ENCODE data around the gene KHK.
A peak's percentile ranks its signal among the peaks of the same experiment; 100 is the strongest.

The KHK gene

DNA sequence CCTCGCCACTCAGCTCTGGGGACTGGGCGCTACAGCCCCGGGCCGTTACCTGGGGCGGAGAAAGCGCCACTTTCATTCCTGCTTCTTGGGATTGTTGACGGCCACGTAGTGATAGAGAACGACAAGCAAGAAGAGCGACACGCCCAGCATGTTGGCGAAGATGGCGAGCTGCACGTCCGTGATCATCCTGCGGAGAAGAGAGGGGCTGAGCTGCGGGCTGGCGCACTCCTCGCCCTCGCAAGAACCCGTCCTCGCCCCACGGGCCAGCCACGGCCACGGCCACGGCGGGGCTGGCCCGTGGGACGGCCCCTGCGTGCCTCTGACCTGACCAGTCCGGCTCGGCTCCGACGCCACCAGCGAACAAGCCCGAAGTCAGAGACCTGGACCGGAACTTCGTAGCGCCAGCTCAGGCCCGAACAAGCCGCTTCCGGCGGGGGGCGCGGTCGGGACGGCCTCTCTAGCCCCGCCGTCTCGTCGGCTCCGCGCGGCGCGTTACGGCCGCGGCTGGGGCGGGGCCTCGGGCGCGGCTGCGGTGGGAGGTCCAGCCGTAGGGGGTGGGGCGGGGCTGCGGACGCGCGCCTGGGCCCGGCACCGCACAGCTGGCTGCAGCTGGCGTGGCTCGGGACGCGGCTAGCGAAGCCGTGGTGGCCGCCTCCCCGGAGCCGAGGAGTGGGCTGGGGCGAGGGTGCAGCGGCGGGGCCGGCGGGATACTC is 15.1 kb upstream of the KHK start, which contains the start of gene OST4:
Gene OST4, minus strand, starts transcription at position 378 of the 713 bp plus-strand sequence.
- no peaks in the 10 kb centered on the region for H3K9me3 ChIP-seq (ENCODE audit: control insufficient read depth, insufficient read depth, low read length)
- H3K27me3 ChIP-seq (ENCODE audit: control insufficient read depth, low read length): no peaks in the 10 kb centered on the region
- no peak for TF ChIP-seq EZH2phosphoT487 (IDR thresholded peaks at IDR 0.05; ENCODE audit: borderline replicate concordance, low read length)
- TF ChIP-seq, protein P1, sequence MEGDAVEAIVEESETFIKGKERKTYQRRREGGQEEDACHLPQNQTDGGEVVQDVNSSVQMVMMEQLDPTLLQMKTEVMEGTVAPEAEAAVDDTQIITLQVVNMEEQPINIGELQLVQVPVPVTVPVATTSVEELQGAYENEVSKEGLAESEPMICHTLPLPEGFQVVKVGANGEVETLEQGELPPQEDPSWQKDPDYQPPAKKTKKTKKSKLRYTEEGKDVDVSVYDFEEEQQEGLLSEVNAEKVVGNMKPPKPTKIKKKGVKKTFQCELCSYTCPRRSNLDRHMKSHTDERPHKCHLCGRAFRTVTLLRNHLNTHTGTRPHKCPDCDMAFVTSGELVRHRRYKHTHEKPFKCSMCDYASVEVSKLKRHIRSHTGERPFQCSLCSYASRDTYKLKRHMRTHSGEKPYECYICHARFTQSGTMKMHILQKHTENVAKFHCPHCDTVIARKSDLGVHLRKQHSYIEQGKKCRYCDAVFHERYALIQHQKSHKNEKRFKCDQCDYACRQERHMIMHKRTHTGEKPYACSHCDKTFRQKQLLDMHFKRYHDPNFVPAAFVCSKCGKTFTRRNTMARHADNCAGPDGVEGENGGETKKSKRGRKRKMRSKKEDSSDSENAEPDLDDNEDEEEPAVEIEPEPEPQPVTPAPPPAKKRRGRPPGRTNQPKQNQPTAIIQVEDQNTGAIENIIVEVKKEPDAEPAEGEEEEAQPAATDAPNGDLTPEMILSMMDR (IDR thresholded peaks at IDR 0.05; ENCODE audit: low read depth, low read length, poor library complexity, severe bottlenecking): peak; percentile 35
- H3K4me3 ChIP-seq (ENCODE audit: low read length): peak within 1 kb of the TSS; percentile 86
- H3K4me1 ChIP-seq (ENCODE audit: control insufficient read depth, low read length): peaks cover 58% of the 10 kb centered on the region
- H3K79me2 ChIP-seq (ENCODE audit: control insufficient read depth, low read length): peaks cover 34% of the 10 kb centered on the region
- H3K27ac ChIP-seq (ENCODE audit: low read depth, low read length): peak within 1 kb of the TSS; percentile 37
- peak within 1 kb of the TSS; percentile 74 for H3K4me2 ChIP-seq (ENCODE audit: low read length)
- peaks cover 43% of the 10 kb centered on the region for H3K36me3 ChIP-seq (ENCODE audit: control insufficient read depth, low read length)
- H3K9me2 ChIP-seq (replicated peaks; ENCODE audit: control insufficient read depth, low read length): no peaks in the 10 kb centered on the region
- no peaks in the 10 kb centered on the region for H4K20me1 ChIP-seq (ENCODE audit: control insufficient read depth, insufficient read depth, low read depth, low read length)
- H3F3A ChIP-seq (ENCODE audit: control insufficient read depth, insufficient read depth): peaks cover 13% of the 10 kb centered on the region; the same call in 1 of the 2 replicates

DNA sequence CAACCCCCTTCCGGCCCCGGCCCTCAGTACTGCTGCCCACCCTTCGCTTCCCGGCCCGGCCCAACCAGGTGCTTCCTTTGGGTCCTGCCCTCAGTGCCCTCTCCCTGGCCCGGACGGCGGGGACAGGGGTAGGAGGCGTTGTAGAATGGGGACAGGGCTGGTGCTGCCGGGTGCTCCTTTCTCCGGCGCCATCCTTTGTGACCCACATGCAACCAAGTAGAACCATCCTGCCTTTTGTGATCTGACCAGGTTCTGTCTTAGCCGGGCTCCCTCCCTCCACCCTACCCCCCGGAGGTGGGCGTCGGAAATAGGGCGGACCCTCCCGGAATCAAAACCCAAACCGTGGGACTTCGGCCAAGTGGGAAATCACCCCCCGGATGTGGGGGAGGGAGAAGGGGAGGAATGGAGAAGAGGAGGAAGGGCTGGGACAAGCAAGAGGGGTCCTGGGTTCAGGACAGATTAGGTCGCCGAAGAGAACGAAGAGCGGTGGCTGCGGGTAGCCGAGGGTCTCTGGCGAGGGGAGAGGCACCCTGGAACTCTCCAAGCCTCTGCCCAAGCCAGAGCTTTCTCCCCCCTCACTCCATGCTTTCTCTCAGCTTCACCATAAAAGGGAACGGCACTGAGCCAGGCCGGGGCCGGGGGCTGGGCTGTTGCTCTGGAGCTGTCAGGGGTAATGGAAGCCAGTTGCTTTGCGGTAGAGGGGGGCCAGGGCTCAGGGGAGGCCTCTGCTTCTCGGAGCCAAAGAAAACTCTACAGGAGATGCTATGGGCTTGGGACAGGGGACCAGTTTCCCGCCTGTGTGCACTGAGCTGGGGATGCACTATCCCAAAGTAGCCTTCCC is 14.4 kb upstream of the KHK start:
- Histone ChIP-seq H3K4me1 (ENCODE audit: control insufficient read depth, low read length) (peaks cover 66% of the 10 kb centered on the region), H3K79me2 (ENCODE audit: control insufficient read depth, low read length) (peaks cover 34% of the 10 kb centered on the region), H3K4me3 (ENCODE audit: low read length) (peak overlapping the region; percentile 86), H3K36me3 (ENCODE audit: control insufficient read depth, low read length) (peaks cover 42% of the 10 kb centered on the region), H3K9me3 (ENCODE audit: control insufficient read depth, insufficient read depth, low read length) (no peaks in the 10 kb centered on the region), H4K20me1 (ENCODE audit: control insufficient read depth, insufficient read depth, low read depth, low read length) (no peaks in the 10 kb centered on the region), H3K27me3 (ENCODE audit: control insufficient read depth, low read length) (no peaks in the 10 kb centered on the region), H3K9me2 (replicated peaks; ENCODE audit: control insufficient read depth, low read length) (no peaks in the 10 kb centered on the region), H3K27ac (ENCODE audit: low read depth, low read length) (no peak overlapping the region), H3K4me2 (ENCODE audit: low read length) (peak overlapping the region; percentile 74), H3F3A (ENCODE audit: control insufficient read depth, insufficient read depth) (peaks cover 15% of the 10 kb centered on the region; the same call in 1 of the 2 replicates)
- TF ChIP-seq EZH2phosphoT487 (IDR thresholded peaks at IDR 0.05; ENCODE audit: borderline replicate concordance, low read length): no peak
- TF ChIP-seq, protein P1 (IDR thresholded peaks at IDR 0.05; ENCODE audit: low read depth, low read length, poor library complexity, severe bottlenecking): no peak

DNA sequence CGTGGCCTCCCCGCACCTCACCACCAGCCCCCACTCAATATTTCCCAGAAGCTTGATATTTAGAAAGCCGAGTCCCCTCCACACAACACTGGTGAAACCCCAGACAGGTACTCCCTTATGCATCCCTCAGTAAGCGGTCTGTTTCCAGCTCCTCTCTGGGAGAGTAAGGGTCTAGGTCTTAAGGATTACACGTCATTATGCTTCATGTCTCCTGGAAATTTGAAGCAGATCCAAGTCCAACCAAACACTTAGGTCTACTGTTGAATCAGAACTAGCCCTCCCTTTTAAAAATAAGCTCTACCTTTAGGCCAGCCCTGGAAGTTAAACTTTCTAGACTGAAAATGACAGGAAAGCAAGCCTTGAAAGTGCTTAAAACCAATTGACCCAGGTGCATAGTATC is 13.7 kb upstream of the KHK start:
- H3K27me3 ChIP-seq (ENCODE audit: control insufficient read depth, low read length): no peaks in the 10 kb centered on the region
- H3F3A ChIP-seq (ENCODE audit: control insufficient read depth, insufficient read depth): peaks cover 15% of the 10 kb centered on the region; the same call in 1 of the 2 replicates
- no peak overlapping the region for H3K4me2 ChIP-seq (ENCODE audit: low read length)
- no peaks in the 10 kb centered on the region for H3K9me3 ChIP-seq (ENCODE audit: control insufficient read depth, insufficient read depth, low read length)
- no peak overlapping the region for H3K4me3 ChIP-seq (ENCODE audit: low read length)
- peaks cover 35% of the 10 kb centered on the region for H3K36me3 ChIP-seq (ENCODE audit: control insufficient read depth, low read length)
- no peaks in the 10 kb centered on the region for H4K20me1 ChIP-seq (ENCODE audit: control insufficient read depth, insufficient read depth, low read depth, low read length)
- H3K9me2 ChIP-seq (replicated peaks; ENCODE audit: control insufficient read depth, low read length): no peaks in the 10 kb centered on the region
- TF ChIP-seq, protein P1 (IDR thresholded peaks at IDR 0.05; ENCODE audit: low read depth, low read length, poor library complexity, severe bottlenecking): no peak
- no peak for TF ChIP-seq EZH2phosphoT487 (IDR thresholded peaks at IDR 0.05; ENCODE audit: borderline replicate concordance, low read length)
- H3K79me2 ChIP-seq (ENCODE audit: control insufficient read depth, low read length): peaks cover 34% of the 10 kb centered on the region
- H3K4me1 ChIP-seq (ENCODE audit: control insufficient read depth, low read length): peaks cover 73% of the 10 kb centered on the region
- H3K27ac ChIP-seq (ENCODE audit: low read depth, low read length): no peak overlapping the region

All from DOHH2 (cell line).